ENCODE measurements around the gene PTPRG.
"Not testable (repeated sequence)": the region's sequence is repeated elsewhere in the genome, so short reads cannot be mapped to it uniquely, and the experiment has no call there.

PTPRG gene

GRCh38 chr3:61804782-61805181 lies 243.4 kb downstream of the PTPRG start:
- no peak for TF ChIP-seq ZNF274 (IDR thresholded peaks at IDR 0.05; ENCODE audit: low read depth, low read length)
- H3K4me3 ChIP-seq (ENCODE audit: low read length): no peak overlapping the region

DNA sequence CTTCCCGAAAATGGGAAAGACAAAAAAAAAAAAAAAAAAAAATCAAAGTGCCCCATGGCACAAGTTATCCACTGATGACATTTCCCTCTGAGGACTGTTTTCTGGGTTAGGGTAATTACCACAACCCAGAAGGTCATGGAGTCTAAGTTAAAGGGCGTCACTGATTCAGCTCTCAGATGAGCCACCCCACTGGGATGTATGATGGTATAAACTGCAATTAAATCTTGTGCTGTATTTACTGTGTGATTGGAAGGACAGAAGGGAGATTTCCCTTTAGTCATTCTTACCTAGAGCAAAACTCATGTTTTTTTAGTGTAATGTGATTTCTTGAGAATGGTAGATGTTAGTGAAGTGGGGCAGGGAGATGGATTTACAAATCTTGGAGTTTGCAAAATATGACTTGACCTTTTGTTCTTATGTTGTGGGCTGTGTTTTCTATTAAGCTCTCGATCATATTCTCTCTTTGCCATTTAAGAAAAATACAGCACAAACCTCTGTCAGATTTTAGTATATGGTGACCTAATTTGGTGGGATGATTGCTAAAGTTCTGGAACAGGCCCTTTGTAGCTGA lies 244.2 kb downstream of the PTPRG start:
- H3K4me3 ChIP-seq (ENCODE audit: low read length): no peak overlapping the region
- no peak for TF ChIP-seq ZNF274 (IDR thresholded peaks at IDR 0.05; ENCODE audit: low read depth, low read length)

DNA sequence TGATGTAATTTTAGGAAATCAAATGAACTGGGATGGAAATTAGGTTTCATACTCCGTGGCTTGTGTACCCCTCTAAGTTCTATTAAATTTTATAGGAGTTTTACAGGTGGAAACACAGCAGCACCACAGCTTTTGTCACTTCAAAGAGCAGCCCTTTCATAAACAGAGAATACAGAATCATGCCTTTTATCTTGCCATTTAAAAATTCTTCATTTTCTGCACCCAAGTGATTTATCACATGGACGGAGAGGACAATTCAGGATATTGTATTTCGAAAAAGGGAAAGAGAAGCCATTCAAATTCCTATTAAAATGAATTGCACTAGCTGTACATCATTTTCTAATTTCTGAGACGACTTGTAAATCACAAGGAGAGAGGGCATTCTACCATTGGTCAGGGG lies 245.4 kb downstream of the PTPRG start:
- TF ChIP-seq ZNF274 (IDR thresholded peaks at IDR 0.05; ENCODE audit: low read depth, low read length): no peak
- no peak overlapping the region for H3K4me3 ChIP-seq (ENCODE audit: low read length)

- no peak overlapping the region for H3K4me3 ChIP-seq (ENCODE audit: low read length)
- TF ChIP-seq ZNF274 (IDR thresholded peaks at IDR 0.05; ENCODE audit: low read depth, low read length): no peak
Observed at GRCh38 chr3:61807865-61808276, 246.5 kb downstream of the PTPRG start.

DNA sequence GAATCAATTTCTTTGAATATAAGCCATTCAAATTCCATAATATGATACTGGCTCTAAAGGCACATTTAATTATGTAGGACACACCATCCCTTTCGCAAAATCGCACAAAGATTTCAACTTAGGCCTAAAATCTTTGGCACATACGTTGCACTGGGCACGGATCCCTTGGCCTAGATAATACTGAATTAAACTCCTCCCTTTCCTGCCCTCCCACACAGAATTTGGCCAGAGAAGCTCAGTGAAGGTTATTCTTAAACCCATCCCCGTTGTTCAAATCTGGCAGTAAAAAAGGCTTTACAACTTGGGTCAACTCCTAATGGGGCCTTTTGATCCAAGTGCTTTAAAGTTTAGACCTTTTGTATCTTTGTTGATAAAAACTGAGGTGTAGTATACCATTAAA lies 247.2 kb downstream of the PTPRG start:
- no peak overlapping the region for H3K4me3 ChIP-seq (ENCODE audit: low read length)
- TF ChIP-seq ZNF274 (IDR thresholded peaks at IDR 0.05; ENCODE audit: low read depth, low read length): no peak

DNA sequence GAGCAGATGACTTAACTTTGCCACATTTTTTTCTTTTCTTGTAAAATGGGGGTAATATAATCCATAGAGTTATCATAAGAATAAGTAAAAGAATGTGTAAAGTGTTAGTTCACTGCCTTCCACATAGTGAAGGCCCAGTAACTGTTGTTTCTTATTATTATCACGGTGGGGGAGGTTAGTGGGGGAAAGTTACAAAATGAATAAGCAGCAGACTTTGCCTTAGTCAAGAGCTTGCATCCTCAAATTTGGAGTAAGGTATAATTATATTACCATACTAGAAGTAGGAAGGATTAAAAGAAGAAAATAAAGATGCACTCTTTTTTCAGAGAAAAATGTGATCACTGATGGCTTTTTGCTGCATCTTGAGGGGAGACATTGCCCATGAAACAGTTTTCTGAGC lies 247.6 kb downstream of the PTPRG start:
- no peak for TF ChIP-seq ZNF274 (IDR thresholded peaks at IDR 0.05; ENCODE audit: low read depth, low read length)
- H3K4me3 ChIP-seq (ENCODE audit: low read length): no peak overlapping the region

- H3K4me3 ChIP-seq (ENCODE audit: low read length): no peak overlapping the region
- no peak for TF ChIP-seq ZNF274 (IDR thresholded peaks at IDR 0.05; ENCODE audit: low read depth, low read length)
Observed at GRCh38 chr3:61809879-61810278, 248.5 kb downstream of the PTPRG start.

GRCh38 chr3:61810953-61811497 lies 249.7 kb downstream of the PTPRG start:
- TF ChIP-seq ZNF274 (IDR thresholded peaks at IDR 0.05; ENCODE audit: low read depth, low read length): no peak
- no peak overlapping the region for H3K4me3 ChIP-seq (ENCODE audit: low read length)

DNA sequence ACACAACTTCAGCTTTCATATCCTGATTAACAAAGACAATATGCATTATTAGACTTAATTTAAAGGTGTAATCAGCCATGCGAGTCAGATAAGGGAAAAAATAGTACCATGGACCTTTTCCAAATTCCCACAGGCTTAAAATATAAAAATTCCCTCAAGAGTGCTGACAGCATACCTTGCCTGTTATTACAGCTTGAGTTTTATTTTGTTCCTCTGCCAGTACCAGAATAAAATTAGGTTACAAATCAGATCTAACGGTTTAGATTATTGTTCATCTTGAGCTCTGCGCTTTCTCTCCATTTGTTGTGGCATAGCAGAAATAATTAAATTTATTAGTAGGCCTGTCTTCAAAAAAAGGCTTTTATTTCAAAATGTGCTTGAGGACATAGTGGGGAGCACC lies 250.3 kb downstream of the PTPRG start:
- no peak overlapping the region for H3K4me3 ChIP-seq (ENCODE audit: low read length)
- no peak for TF ChIP-seq ZNF274 (IDR thresholded peaks at IDR 0.05; ENCODE audit: low read depth, low read length)

DNA sequence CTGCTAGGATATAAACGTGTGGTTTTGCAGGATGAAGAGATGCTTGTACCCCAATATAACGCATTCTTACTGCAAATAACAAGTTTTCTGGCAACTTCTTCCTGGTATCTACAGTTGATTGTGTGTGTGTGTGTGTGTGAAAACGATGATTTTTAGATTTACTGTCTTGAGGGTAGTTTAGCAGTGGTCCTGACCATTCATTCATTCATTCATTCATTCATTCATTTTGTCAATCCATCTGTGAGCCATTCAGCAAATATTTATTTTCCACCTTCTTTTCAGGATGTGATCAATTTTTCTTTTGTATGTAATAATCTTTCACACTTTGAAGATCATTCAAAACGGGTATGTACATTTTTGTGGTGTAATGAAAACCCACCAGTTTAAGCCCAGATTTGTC lies 250.7 kb downstream of the PTPRG start:
- no peak overlapping the region for H3K4me3 ChIP-seq (ENCODE audit: low read length)
- TF ChIP-seq ZNF274 (IDR thresholded peaks at IDR 0.05; ENCODE audit: low read depth, low read length): no peak

- no peak overlapping the region for H3K4me3 ChIP-seq (ENCODE audit: low read length)
- TF ChIP-seq ZNF274 (IDR thresholded peaks at IDR 0.05; ENCODE audit: low read depth, low read length): no peak
Observed at GRCh38 chr3:61812517-61812916, 251.1 kb downstream of the PTPRG start.

GRCh38 chr3:61813636-61814035 lies 252.3 kb downstream of the PTPRG start:
- H3K4me3 ChIP-seq (ENCODE audit: low read length): no peak overlapping the region
- TF ChIP-seq ZNF274 (IDR thresholded peaks at IDR 0.05; ENCODE audit: low read depth, low read length): no peak

GRCh38 chr3:61814674-61815073 lies 253.3 kb downstream of the PTPRG start:
- TF ChIP-seq ZNF274 (IDR thresholded peaks at IDR 0.05; ENCODE audit: low read depth, low read length): no peak
- H3K4me3 ChIP-seq (ENCODE audit: low read length): no peak overlapping the region

- H3K4me3 ChIP-seq (ENCODE audit: low read length): not testable (repeated sequence)
Observed at GRCh38 chr3:61816304-61816703, 254.9 kb downstream of the PTPRG start.

- H3K4me3 ChIP-seq (ENCODE audit: low read length): no peak overlapping the region
- TF ChIP-seq ZNF274 (IDR thresholded peaks at IDR 0.05; ENCODE audit: low read depth, low read length): no peak
Observed at GRCh38 chr3:61819861-61820260, 258.5 kb downstream of the PTPRG start.
